ENCODE results near the gene WDR82.

Gene WDR82

GRCh38 chr3:52308308-52308707, 29.9 kb upstream of the WDR82 start:
- H3K4me3 ChIP-seq (replicated peaks; ENCODE audit: low read depth, low read length) = no peak overlapping the region
- TF ChIP-seq, protein P1, sequence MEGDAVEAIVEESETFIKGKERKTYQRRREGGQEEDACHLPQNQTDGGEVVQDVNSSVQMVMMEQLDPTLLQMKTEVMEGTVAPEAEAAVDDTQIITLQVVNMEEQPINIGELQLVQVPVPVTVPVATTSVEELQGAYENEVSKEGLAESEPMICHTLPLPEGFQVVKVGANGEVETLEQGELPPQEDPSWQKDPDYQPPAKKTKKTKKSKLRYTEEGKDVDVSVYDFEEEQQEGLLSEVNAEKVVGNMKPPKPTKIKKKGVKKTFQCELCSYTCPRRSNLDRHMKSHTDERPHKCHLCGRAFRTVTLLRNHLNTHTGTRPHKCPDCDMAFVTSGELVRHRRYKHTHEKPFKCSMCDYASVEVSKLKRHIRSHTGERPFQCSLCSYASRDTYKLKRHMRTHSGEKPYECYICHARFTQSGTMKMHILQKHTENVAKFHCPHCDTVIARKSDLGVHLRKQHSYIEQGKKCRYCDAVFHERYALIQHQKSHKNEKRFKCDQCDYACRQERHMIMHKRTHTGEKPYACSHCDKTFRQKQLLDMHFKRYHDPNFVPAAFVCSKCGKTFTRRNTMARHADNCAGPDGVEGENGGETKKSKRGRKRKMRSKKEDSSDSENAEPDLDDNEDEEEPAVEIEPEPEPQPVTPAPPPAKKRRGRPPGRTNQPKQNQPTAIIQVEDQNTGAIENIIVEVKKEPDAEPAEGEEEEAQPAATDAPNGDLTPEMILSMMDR (IDR thresholded peaks at IDR 0.05; ENCODE audit: low read depth, low read length, missing control alignments) = no peak
- no peak for DNase-seq (ENCODE audit: extremely low read depth, low read depth)

- TF ChIP-seq, protein P1 (IDR thresholded peaks at IDR 0.05; ENCODE audit: low read depth, low read length, missing control alignments) = no peak
- H3K4me3 ChIP-seq (replicated peaks; ENCODE audit: low read depth, low read length) = no peak overlapping the region
- no peak for DNase-seq (ENCODE audit: extremely low read depth, low read depth)
These were observed 28.5 kb upstream of the WDR82 start for GRCh38 chr3:52306978-52307377.

- no peak for DNase-seq (ENCODE audit: extremely low read depth, low read depth)
- H3K4me3 ChIP-seq (replicated peaks; ENCODE audit: low read depth, low read length) = no peak overlapping the region
- TF ChIP-seq, protein P1 (IDR thresholded peaks at IDR 0.05; ENCODE audit: low read depth, low read length, missing control alignments) = no peak
These were observed 27.5 kb upstream of the WDR82 start for GRCh38 chr3:52305926-52306325.

GRCh38 chr3:52303811-52304210, 25.4 kb upstream of the WDR82 start:
- no peak overlapping the region for H3K4me3 ChIP-seq (replicated peaks; ENCODE audit: low read depth, low read length)
- DNase-seq (ENCODE audit: extremely low read depth, low read depth) = no peak
- TF ChIP-seq, protein P1 (IDR thresholded peaks at IDR 0.05; ENCODE audit: low read depth, low read length, missing control alignments) = no peak

- no peak for DNase-seq (ENCODE audit: extremely low read depth, low read depth)
These were observed 24.1 kb upstream of the WDR82 start for GRCh38 chr3:52302426-52303145.

DNA sequence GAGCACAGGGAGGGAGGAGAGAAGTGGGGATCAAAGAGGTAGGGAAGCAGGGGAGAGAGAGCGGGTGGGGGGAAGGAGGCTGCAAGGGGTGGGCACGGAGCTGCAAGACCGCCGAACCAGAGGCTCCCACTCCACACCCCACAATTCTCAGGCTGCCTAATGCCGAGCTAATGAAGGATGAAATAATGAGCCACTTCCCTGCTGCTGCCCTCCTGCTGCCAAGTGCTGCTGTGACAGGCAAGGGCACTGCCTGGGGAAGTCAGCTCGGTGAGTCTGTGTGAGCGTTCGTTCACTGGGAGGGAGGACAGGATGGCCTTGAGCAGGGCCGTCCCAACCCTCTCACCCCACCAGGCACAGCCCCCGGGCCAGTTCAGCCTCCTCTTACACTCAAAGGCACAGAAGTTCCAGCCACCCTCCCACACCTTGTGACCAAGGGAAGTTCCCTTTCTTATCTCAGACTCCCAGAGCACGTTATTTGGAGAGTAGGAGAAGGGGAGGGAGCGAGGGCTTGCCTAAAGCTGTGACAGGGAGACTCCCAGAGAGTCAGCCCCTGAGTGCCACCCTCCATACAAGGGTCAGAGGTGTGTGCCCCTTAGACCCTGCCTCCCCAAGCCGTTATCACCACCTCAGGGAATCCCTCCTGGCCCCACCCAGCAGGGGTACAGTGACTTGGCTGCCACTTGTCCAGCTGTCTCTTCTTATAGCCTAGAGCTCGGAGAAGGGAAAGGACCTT, 21.6 kb upstream of the WDR82 start:
- DNase-seq (ENCODE audit: extremely low read depth, low read depth) = no peak
- TF ChIP-seq, protein P1 (IDR thresholded peaks at IDR 0.05; ENCODE audit: low read depth, low read length, missing control alignments) = no peak
- H3K4me3 ChIP-seq (replicated peaks; ENCODE audit: low read depth, low read length) = no peak overlapping the region

More at GRCh38 chr3:52302426-52303145, 24.1 kb upstream of the WDR82 start:
- TF ChIP-seq, protein P1 (IDR thresholded peaks at IDR 0.05; ENCODE audit: low read depth, low read length, missing control alignments) = no peak
- no peak overlapping the region for H3K4me3 ChIP-seq (replicated peaks; ENCODE audit: low read depth, low read length)

Measured in HFF-Myc (cell line).